WTC11 (cell line): Measurements from ENCODE around the gene ADRA2C.

ENCODE experiments used
- CBFB ChIP-seq: sonication (generic); formaldehyde crosslinking; IDR thresholded peaks from 2 replicates; pipeline ENCODE4 v1.8.1; 2022; ENCODE audit warnings: mild to moderate bottlenecking, low read depth, missing genetic modification reagents
- CREB1 ChIP-seq: sonication (generic); formaldehyde crosslinking; IDR thresholded peaks from 2 replicates; pipeline ENCODE4 v1.8.0; 2023; ENCODE audit warnings: mild to moderate bottlenecking, missing genetic modification reagents
- CTCF ChIP-seq: fragments of 200-600 bp; IDR thresholded peaks from 2 replicates; pipeline ENCODE4 v1.8.0; 2022; ENCODE audit warnings: antibody characterized with exemption
- GRHL2 ChIP-seq: fragments of 250-450 bp; sonication (Bioruptor Pico); IDR thresholded peaks from 2 replicates; pipeline ENCODE4 v1.8.0; 2022; ENCODE audit warnings: mild to moderate bottlenecking, moderate library complexity; ENCODE audit not compliant: insufficient replicate concordance, severe bottlenecking
- PRRX2 ChIP-seq: fragments of 250-450 bp; sonication (Bioruptor Pico); IDR thresholded peaks from 2 replicates; pipeline ENCODE4 v1.8.0; 2021; ENCODE audit warnings: mild to moderate bottlenecking
- TF ChIP-seq, protein P1 (sequence below): sonication (generic); formaldehyde crosslinking; IDR thresholded peaks from 2 replicates; pipeline ENCODE4 v1.8.0; 2022; ENCODE audit warnings: mild to moderate bottlenecking, missing genetic modification reagents

GRCh38 chr4:3744232-3744631 is 22.0 kb upstream of the ADRA2C start:
- no peak for TF ChIP-seq PRRX2
- no peak for TF ChIP-seq CTCF
- TF ChIP-seq, protein P1, sequence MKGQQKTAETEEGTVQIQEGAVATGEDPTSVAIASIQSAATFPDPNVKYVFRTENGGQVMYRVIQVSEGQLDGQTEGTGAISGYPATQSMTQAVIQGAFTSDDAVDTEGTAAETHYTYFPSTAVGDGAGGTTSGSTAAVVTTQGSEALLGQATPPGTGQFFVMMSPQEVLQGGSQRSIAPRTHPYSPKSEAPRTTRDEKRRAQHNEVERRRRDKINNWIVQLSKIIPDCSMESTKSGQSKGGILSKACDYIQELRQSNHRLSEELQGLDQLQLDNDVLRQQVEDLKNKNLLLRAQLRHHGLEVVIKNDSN (CRISPR knock-in tag) = no peak
- TF ChIP-seq CBFB (CRISPR knock-in tag) = no peak
- TF ChIP-seq GRHL2 = no peak
- no peak for TF ChIP-seq CREB1 (CRISPR knock-in tag)
